K562 (cell line): ENCODE data around the gene MTHFR. TPM values are rescaled to one million over a fixed set of nuclear protein-coding genes. Genes with fewer than 3 reads are reported as not detected.

Experiments used
- ATAC-seq: fragments of 200-7000 bp; cut with Tn5 transposase; 3 replicates; pipeline ENCODE4 v1.9.1; 2020; ENCODE audit warnings: moderate library complexity
- BruUV-seq: library from RNA; stranded (reverse); fragments of 400-500 nt; replicated peaks from 2 replicates; lab custom pipeline; 2021; lab: Mats Ljungman, UMichigan
- CTCF ChIA-PET: fragments of 300-600 bp; formaldehyde crosslinking; extraction: SDS; loops from one replicate; lab custom pipeline; 2021; ENCODE audit warnings: low intra/inter-chr PET ratio; lab: Yijun Ruan, JAX
- POLR2A ChIA-PET: fragments of 300-600, 350-650 bp; sonication (Branson Sonifier 250); formaldehyde crosslinking; extraction: SDS; loops from one replicate; lab custom pipeline; 2021; ENCODE audit warnings: antibody characterized with exemption, inconsistent platforms; lab: Yijun Ruan, JAX
- DNase-seq, 4 experiments: peaks; one replicate each; pipeline versions ENCODE4 v3.0.0 to v3.0.0-alpha.2; 2011 to 2018; ENCODE audit warnings: low spot score in 3 of 4, mixed read lengths in 3 of 4; ENCODE audit errors: extremely low read depth in 1 of 4
- FAIRE-seq: peaks from 2 replicates; lab custom pipeline; 2011; peaks lifted over from hg19 to GRCh38; lab: Jason Lieb, UNC
- H2AFZ ChIP-seq: 2 replicates; pipeline ENCODE4 v1.6.0; 2011; ENCODE audit warnings: low read depth, low read length, control low read depth, inconsistent platforms
- H3K27ac ChIP-seq: fragments of 200-600 bp; 3 replicates; pipeline ENCODE4 v1.8.0; 2011; ENCODE audit warnings: low read depth, mild to moderate bottlenecking, control low read depth, inconsistent platforms, low read length, moderate library complexity, mixed read lengths; ENCODE audit errors: extremely low read depth
- H3K27me3 ChIP-seq, 2 experiments: fragments of 300-600 bp in 1 of 2; 2 replicates in 1 of 2; 3 replicates in 1 of 2; pipeline versions ENCODE4 v1.6.0 to v1.8.0; 2011; ENCODE audit warnings: inconsistent platforms in 2 of 2, low read length in 2 of 2, mild to moderate bottlenecking in 1 of 2, mixed read lengths in 1 of 2, moderate library complexity in 1 of 2; ENCODE audit not compliant: control insufficient read depth in 2 of 2, insufficient read depth in 2 of 2
- H3K36me3 ChIP-seq: fragments of 300-600 bp; 3 replicates; pipeline ENCODE4 v1.8.0; 2011; ENCODE audit warnings: mild to moderate bottlenecking, low read length, inconsistent platforms; ENCODE audit not compliant: control insufficient read depth, insufficient read depth
- H3K4me1 ChIP-seq, 2 experiments: fragments of 200-600 bp in 1 of 2; replicated peaks in 1 of 2; 2 replicates in 1 of 2; 3 replicates in 1 of 2; pipeline versions ENCODE4 v1.5.1 to v1.8.0; 2011; ENCODE audit warnings: inconsistent platforms in 2 of 2, low read length in 2 of 2, mild to moderate bottlenecking in 1 of 2, mixed read lengths in 1 of 2, moderate library complexity in 1 of 2; ENCODE audit not compliant: control insufficient read depth in 2 of 2, insufficient read depth in 2 of 2
- H3K4me2 ChIP-seq: 2 replicates; pipeline ENCODE4 v1.6.1; 2011; ENCODE audit warnings: low read length, control low read depth, inconsistent platforms, mixed read lengths; ENCODE audit not compliant: insufficient read depth
- H3K4me3 ChIP-seq: fragments of 200-600 bp; sonication (generic), shearing (Covaris generic); 2 replicates; pipeline ENCODE4 v1.5.1; 2016; ENCODE audit warnings: control low read depth, inconsistent platforms
- H3K79me2 ChIP-seq: fragments of 200-600 bp; 3 replicates; pipeline ENCODE4 v1.8.0; 2011; ENCODE audit warnings: low read length, inconsistent platforms; ENCODE audit not compliant: control insufficient read depth, insufficient read depth
- H3K9ac ChIP-seq, 2 experiments: 2 replicates each; pipeline versions ENCODE4 v1.6.0 to v1.6.1; 2011; ENCODE audit warnings: low read depth in 2 of 2, low read length in 2 of 2, control low read depth in 1 of 2, inconsistent platforms in 1 of 2, mild to moderate bottlenecking in 1 of 2, mixed read lengths in 1 of 2; ENCODE audit not compliant: insufficient read depth in 1 of 2
- H3K9me1 ChIP-seq: one replicate; pipeline ENCODE4 v1.6.0; 2011; ENCODE audit warnings: inconsistent platforms, mild to moderate bottlenecking, low read length, moderate library complexity; ENCODE audit not compliant: control insufficient read depth, insufficient read depth
- H3K9me3 ChIP-seq: replicated peaks from 2 replicates; pipeline ENCODE4 v1.5.1; 2011; ENCODE audit warnings: low read depth, low read length, inconsistent platforms; ENCODE audit not compliant: control insufficient read depth, insufficient read depth
- H4K20me1 ChIP-seq: replicated peaks from 2 replicates; pipeline ENCODE4 v1.6.1; 2011; ENCODE audit warnings: low read length, inconsistent platforms, mixed read lengths; ENCODE audit not compliant: control insufficient read depth, insufficient read depth
- DACH1 ChIP-seq: fragments of 450-650 bp; IDR thresholded peaks from 2 replicates; pipeline ENCODE4 v1.6.1; 2018; ENCODE audit not compliant: partially characterized antibody
- E2F4 ChIP-seq: sonication (generic); formaldehyde crosslinking; IDR thresholded peaks from 2 replicates; pipeline ENCODE4 v1.8.0; 2022; ENCODE audit warnings: mild to moderate bottlenecking, low read depth, missing genetic modification reagents
- HNRNPH1 ChIP-seq: fragments of 200-400 bp; formaldehyde crosslinking; optimal IDR thresholded peaks from 2 replicates; pipeline ENCODE3; 2017; ENCODE audit warnings: low read depth, mild to moderate bottlenecking, low read length, moderate library complexity
- NCOR1 ChIP-seq: fragments of 450-650 bp; IDR thresholded peaks from 2 replicates; pipeline ENCODE4 v1.6.1; 2016; ENCODE audit warnings: mild to moderate bottlenecking, moderate library complexity
- POLR2AphosphoS2 ChIP-seq: IDR thresholded peaks from 2 replicates; pipeline ENCODE4 v1.6.1; 2012; ENCODE audit warnings: low read length, improper control_type of control experiment
- POLR2G ChIP-seq: fragments of 200-400 bp; formaldehyde crosslinking; IDR thresholded peaks from 2 replicates; pipeline ENCODE4 v1.6.1; 2017; ENCODE audit warnings: low read depth, mild to moderate bottlenecking, antibody characterized with exemption, low read length, moderate library complexity
- POU5F1 ChIP-seq: fragments of 150-350 bp; IDR thresholded peaks from 2 replicates; pipeline ENCODE4 v1.6.1; 2014; ENCODE audit warnings: borderline replicate concordance, low read length, low read depth, mild to moderate bottlenecking; ENCODE audit not compliant: partially characterized antibody
- RBFOX2 ChIP-seq: fragments of 200-400 bp; formaldehyde crosslinking; IDR thresholded peaks from 2 replicates; pipeline ENCODE4 v1.6.1; 2017; ENCODE audit warnings: low read depth, mild to moderate bottlenecking, low read length, moderate library complexity
- TARDBP ChIP-seq: fragments of 450-650 bp; IDR thresholded peaks from 2 replicates; pipeline ENCODE4 v1.6.1; 2016
- ZBTB12 ChIP-seq: fragments of 250-450 bp; sonication (Bioruptor Pico); IDR thresholded peaks from 2 replicates; pipeline ENCODE4 v1.4.0; 2020
- ZNF212 ChIP-seq: fragments of 450-650 bp; formaldehyde crosslinking; IDR thresholded peaks from 2 replicates; pipeline ENCODE4 v1.4.0; 2020; ENCODE audit warnings: mild to moderate bottlenecking
- ZNF263 ChIP-seq: sonication (generic); formaldehyde crosslinking; IDR thresholded peaks from 2 replicates; pipeline ENCODE4 v1.8.0; 2022; ENCODE audit warnings: mild to moderate bottlenecking, missing genetic modification reagents, borderline replicate concordance
- WGBS: fragments of 100-300 bp; shearing (Covaris generic); methylation state at CpG from one replicate; pipeline ENCODE4 v1.1.6; 2016; ENCODE audit warnings: low coverage, mixed read lengths; ENCODE audit not compliant: insufficient coverage; ENCODE audit errors: missing lambda C conversion rate; 5-methylcytosine and 5-hydroxymethylcytosine counted together
- in situ Hi-C: fragments of 300-500 bp; cut with MboI; formaldehyde crosslinking; loops from 4 replicates; pipeline ENCODE4 v1.15.0; 2018; ENCODE audit warnings: inconsistent platforms, mixed read lengths
- intact Hi-C: fragments of 100-400 bp; cut with micrococcal nuclease; formaldehyde crosslinking; loops from 2 replicates; pipeline ENCODE4 v1.14.2; 2022
- polyA plus RNA-seq, 8 experiments: library from polyadenylated mRNA; depleted of rRNA in 4 of 8; stranded (reverse) in 5 of 8; unstranded in 3 of 8; fragments of >200 nt; fragmentation: Nextera tagmentation in 2 of 8; fragmentation: Illumina TruSeq in 1 of 8; extraction: Ambion mirVana in 2 of 8; extraction: Trizol in 1 of 8; gene quantifications; 2 replicates each; pipeline versions ENCODE4 v1.2.1 to v1.2.3, GENCODE V29; 2011 to 2014; ENCODE audit warnings: inconsistent platforms in 1 of 8, missing spikeins in 1 of 8
- total RNA-seq, 7 experiments: library from RNA; depleted of rRNA in 6 of 7; stranded (reverse); fragments of >200 nt in 6 of 7; fragmentation: Illumina TruSeq in 2 of 7; extraction: Trizol in 2 of 7; gene quantifications; 2 replicates each; pipeline versions ENCODE4 v1.2.1 to v1.2.3, GENCODE V29; 2011 to 2021; ENCODE audit warnings: low replicate concordance in 1 of 7
- TF ChIP-seq, protein P1 (sequence below): sonication (generic); formaldehyde crosslinking; IDR thresholded peaks from 2 replicates; pipeline ENCODE4 v1.8.0; 2022; ENCODE audit warnings: mild to moderate bottlenecking, missing genetic modification reagents
- TF ChIP-seq, protein P2 (sequence below): fragments of 250-450 bp; sonication (Bioruptor Pico); IDR thresholded peaks from 2 replicates; pipeline ENCODE4 v1.5.0; 2021
- TF ChIP-seq, protein P3 (sequence below): sonication (generic); formaldehyde crosslinking; IDR thresholded peaks from 2 replicates; pipeline ENCODE4 v1.8.0; 2022; ENCODE audit warnings: missing genetic modification reagents, mild to moderate bottlenecking, moderate library complexity, borderline replicate concordance

The MTHFR gene
- total and polyA plus RNA-seq, 9 of the 15 experiments (the other 6 are each of a cell fraction or from before 2014, with no cell fraction given) = 5.0 to 104 (median 62.6) TPM

DNA sequence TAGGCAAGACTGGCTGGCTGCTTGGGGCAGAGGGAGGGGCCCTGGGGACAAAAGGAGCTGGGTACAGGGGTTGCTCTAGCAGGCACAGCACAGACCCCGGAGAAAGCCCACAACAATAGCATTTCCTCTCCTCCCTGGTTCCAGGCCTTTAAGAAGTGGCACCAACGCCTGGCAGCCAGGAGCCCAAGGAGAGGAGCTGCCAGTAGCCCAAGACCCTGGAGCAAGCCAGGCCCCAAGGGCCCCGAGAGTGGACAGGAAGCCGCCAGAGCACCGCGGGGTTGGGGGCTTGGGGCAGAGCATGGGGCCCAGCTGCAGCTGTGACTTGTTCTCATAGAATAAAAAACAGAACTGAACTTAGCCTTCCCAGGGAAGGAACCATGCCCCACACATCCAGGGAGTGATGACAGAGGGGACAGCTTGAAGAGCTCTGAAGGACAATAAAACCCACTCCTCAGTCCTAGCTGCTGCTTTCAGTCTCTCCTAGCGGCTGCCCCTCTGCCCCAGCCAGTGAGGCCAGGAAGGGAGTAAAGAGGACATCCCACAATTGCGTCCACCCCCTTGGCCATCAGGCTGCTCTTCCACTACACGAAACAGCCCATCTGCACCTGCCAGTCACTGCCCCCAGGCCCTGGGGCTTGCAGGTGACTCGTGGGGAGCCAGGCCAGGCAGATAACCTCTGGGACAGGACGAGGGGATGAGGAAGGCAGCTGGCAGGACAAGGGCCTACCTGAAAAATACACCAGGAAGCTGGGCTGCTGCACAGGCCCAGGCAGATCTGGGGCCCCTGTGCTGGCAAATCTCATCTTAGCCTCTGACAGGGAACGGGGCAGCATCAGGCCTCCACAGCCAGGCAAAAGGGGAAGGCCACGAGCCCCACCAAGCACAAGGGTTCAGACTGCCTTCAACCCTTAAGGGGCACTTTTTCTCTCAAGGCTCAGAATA is 16.4 kb downstream of the MTHFR start:
- POLR2A ChIA-PET = interaction anchor here (0.5 to 10.5 kb wide), 14 partner anchors 7 to 955 kb away, joined by 3 to 115 read pairs (median 4); no protein-coding TSS in a partner anchor
- Histone ChIP-seq H4K20me1 (no peaks in the 10 kb centered on the region), H2AFZ (no peak overlapping the region), H3K9me1 (no peaks in the 10 kb centered on the region), H3K9ac (peak overlapping the region in 1 of 2 experiments; percentile 85; a peak in 2 of 4 replicates), H3K79me2 (peaks cover 9% of the 10 kb centered on the region; the same call in 2 of the 3 replicates), H3K4me1 (peaks cover 72 to 92% of the 10 kb centered on the region in 2 experiments), H3K36me3 (peaks cover 67% of the 10 kb centered on the region), H3K9me3 (no peaks in the 10 kb centered on the region), H3K27ac (peak overlapping the region; percentile 73; the same call in 2 of the 3 replicates), H3K4me3 (no peak overlapping the region), H3K27me3 (no peaks in the 10 kb centered on the region), H3K4me2 (no peak overlapping the region)
- CTCF ChIA-PET = no interaction called here
- FAIRE-seq (no peak), ATAC-seq (no peak), DNase-seq (peak in 1 of 4 experiments; percentile 8)
- in situ Hi-C loops = no loop called here
- WGBS = 76% methylated on average over 13 of the region's 13 CpGs
- BruUV-seq = no TSS peak
- intact Hi-C loops = no loop called here
- TF ChIP-seq ZBTB12 (CRISPR knock-in tag) (no peak), POLR2AphosphoS2 (peak; percentile 57; the same call in 1 of the 2 replicates), E2F4 (0 out of 2 replicates have a peak, but pooled peaks have one; percentile 34), HNRNPH1 (no peak), POLR2G (peak; percentile 62), RBFOX2 (peak; percentile 53; the same call in 1 of the 2 replicates), TARDBP (0 out of 2 replicates have a peak, but pooled peaks have one; percentile 13), DACH1 (no peak), POU5F1 (no peak), ZNF263 (0 out of 2 replicates have a peak, but pooled peaks have one; percentile 17), NCOR1 (no peak), ZNF212 (CRISPR knock-in tag) (no peak)
- TF ChIP-seq, protein P1, sequence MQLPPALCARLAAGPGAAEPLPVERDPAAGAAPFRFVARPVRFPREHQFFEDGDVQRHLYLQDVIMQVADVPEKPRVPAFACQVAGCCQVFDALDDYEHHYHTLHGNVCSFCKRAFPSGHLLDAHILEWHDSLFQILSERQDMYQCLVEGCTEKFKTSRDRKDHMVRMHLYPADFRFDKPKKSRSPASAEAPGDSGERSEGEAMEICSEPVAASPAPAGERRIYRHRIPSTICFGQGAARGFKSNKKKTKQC (CRISPR knock-in tag) = 0 out of 2 replicates have a peak, but pooled peaks have one; percentile 33
- TF ChIP-seq, protein P2, sequence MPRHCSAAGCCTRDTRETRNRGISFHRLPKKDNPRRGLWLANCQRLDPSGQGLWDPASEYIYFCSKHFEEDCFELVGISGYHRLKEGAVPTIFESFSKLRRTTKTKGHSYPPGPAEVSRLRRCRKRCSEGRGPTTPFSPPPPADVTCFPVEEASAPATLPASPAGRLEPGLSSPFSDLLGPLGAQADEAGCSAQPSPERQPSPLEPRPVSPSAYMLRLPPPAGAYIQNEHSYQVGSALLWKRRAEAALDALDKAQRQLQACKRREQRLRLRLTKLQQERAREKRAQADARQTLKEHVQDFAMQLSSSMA (CRISPR knock-in tag) = no peak
- TF ChIP-seq, protein P3, sequence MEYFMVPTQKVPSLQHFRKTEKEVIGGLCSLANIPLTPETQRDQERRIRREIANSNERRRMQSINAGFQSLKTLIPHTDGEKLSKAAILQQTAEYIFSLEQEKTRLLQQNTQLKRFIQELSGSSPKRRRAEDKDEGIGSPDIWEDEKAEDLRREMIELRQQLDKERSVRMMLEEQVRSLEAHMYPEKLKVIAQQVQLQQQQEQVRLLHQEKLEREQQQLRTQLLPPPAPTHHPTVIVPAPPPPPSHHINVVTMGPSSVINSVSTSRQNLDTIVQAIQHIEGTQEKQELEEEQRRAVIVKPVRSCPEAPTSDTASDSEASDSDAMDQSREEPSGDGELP (CRISPR knock-in tag) = peak; percentile 3; the same call in 1 of the 2 replicates
